Activated naive CD4-positive, alpha-beta T cell treated with anti-CD3 and anti-CD28 coated beads for 36 hours (primary cell): Measurements from ENCODE around the gene ATP2A1. TPM values are rescaled to one million over a fixed set of nuclear protein-coding genes. Genes with fewer than 3 reads are reported as not detected.
"Not testable (repeated sequence)": the region's sequence is repeated elsewhere in the genome, so short reads cannot be mapped to it uniquely, and the experiment has no call there.

Source experiments
- CTCF ChIA-PET: fragments of 350-600 bp; sonication (Branson Sonifier 250); formaldehyde crosslinking; loops from one replicate; lab custom pipeline; 2021; ENCODE audit warnings: antibody characterized with exemption; lab: Charles Lee
- DNase-seq: peaks from one replicate; pipeline ENCODE4 v3.0.0-alpha.2; 2020
- H3K27ac Mint-ChIP-seq: one replicate; pipeline ENCODE4 v1.8.0; 2021; ENCODE audit warnings: mild to moderate bottlenecking, mixed read lengths
- H3K27me3 Mint-ChIP-seq: one replicate; pipeline ENCODE4 v1.8.0; 2021; ENCODE audit warnings: low read depth, mixed read lengths
- H3K36me3 Mint-ChIP-seq: one replicate; pipeline ENCODE4 v1.8.0; 2021; ENCODE audit warnings: low read depth, mixed read lengths
- H3K4me1 Mint-ChIP-seq: one replicate; pipeline ENCODE4 v1.8.0; 2021; ENCODE audit warnings: low read depth, mixed read lengths
- H3K4me3 Mint-ChIP-seq: one replicate; pipeline ENCODE4 v1.8.0; 2021; ENCODE audit warnings: mild to moderate bottlenecking, moderate library complexity, mixed read lengths
- H3K9me3 Mint-ChIP-seq: one replicate; pipeline ENCODE4 v1.8.0; 2021; ENCODE audit warnings: mixed read lengths
- intact Hi-C: fragments of 100-400 bp; cut with micrococcal nuclease; formaldehyde crosslinking; loops from one replicate; pipeline ENCODE4 v1.15.1; 2023
- total RNA-seq, 2 experiments: library from RNA; stranded (reverse); gene quantifications; one replicate each; pipeline ENCODE4 v1.2.3, GENCODE V29; 2021

Gene ATP2A1
- total RNA-seq, 2 experiments from 2014 or later = 4.2 to 5.3 TPM

GRCh38 chr16:28890355-28890754 is 12.1 kb downstream of the ATP2A1 start:
- CTCF ChIA-PET = interaction anchor here (1.2 to 1.6 kb wide), 2 partner anchors 12 to 54 kb away, joined by 4 to 6 read pairs; no protein-coding TSS in a partner anchor
- H3K36me3 Mint-ChIP-seq, intact Hi-C loops, H3K4me3 Mint-ChIP-seq, DNase-seq, H3K4me1 Mint-ChIP-seq, H3K27ac Mint-ChIP-seq, H3K27me3 Mint-ChIP-seq, H3K9me3 Mint-ChIP-seq: not testable (repeated sequence)

GRCh38 chr16:28891964-28892890 is 13.9 kb downstream of the ATP2A1 start:
- CTCF ChIA-PET = no interaction called here
- DNase-seq = no peak
- Mint-ChIP-seq H3K36me3 (no peaks in the 10 kb centered on the region), H3K4me1 (no peaks in the 10 kb centered on the region), H3K4me3 (no peak overlapping the region), H3K27ac (no peak overlapping the region), H3K9me3 (no peaks in the 10 kb centered on the region), H3K27me3 (no peaks in the 10 kb centered on the region)
- intact Hi-C loops = no loop called here

GRCh38 chr16:28893291-28893690 is 15.0 kb downstream of the ATP2A1 start:
- Mint-ChIP-seq H3K36me3 (no peaks in the 10 kb centered on the region), H3K27ac (no peak overlapping the region), H3K4me3 (no peak overlapping the region), H3K27me3 (no peaks in the 10 kb centered on the region), H3K4me1 (no peaks in the 10 kb centered on the region), H3K9me3 (no peaks in the 10 kb centered on the region)
- DNase-seq = no peak
- intact Hi-C loops = no loop called here
- CTCF ChIA-PET = interaction anchor here (0.7 kb wide), 1 partner anchor 52 kb away, joined by 4 read pairs; no protein-coding TSS in a partner anchor

- CTCF ChIA-PET = interaction anchor here (0.6 kb wide), 1 partner anchor 21 kb away, joined by 5 read pairs; no protein-coding TSS in a partner anchor
- intact Hi-C loops = no loop called here
- Mint-ChIP-seq H3K4me3 (no peak overlapping the region), H3K9me3 (no peaks in the 10 kb centered on the region), H3K36me3 (no peaks in the 10 kb centered on the region), H3K4me1 (no peaks in the 10 kb centered on the region), H3K27me3 (no peaks in the 10 kb centered on the region), H3K27ac (no peak overlapping the region)
- DNase-seq = no peak
Measured at GRCh38 chr16:28895609-28896008, 17.3 kb downstream of the ATP2A1 start.

GRCh38 chr16:28897826-28898225 is 19.5 kb downstream of the ATP2A1 start:
- CTCF ChIA-PET = no interaction called here
- Mint-ChIP-seq H3K36me3 (no peaks in the 10 kb centered on the region), H3K27me3 (no peaks in the 10 kb centered on the region), H3K4me1 (peaks cover 2% of the 10 kb centered on the region), H3K4me3 (no peak overlapping the region), H3K9me3 (no peaks in the 10 kb centered on the region), H3K27ac (no peak overlapping the region)
- no peak for DNase-seq
- intact Hi-C loops = no loop called here

GRCh38 chr16:28898266-28898665 is 20.0 kb downstream of the ATP2A1 start:
- Mint-ChIP-seq H3K36me3 (no peaks in the 10 kb centered on the region), H3K4me3 (no peak overlapping the region), H3K27ac (no peak overlapping the region), H3K9me3 (no peaks in the 10 kb centered on the region), H3K4me1 (peaks cover 3% of the 10 kb centered on the region), H3K27me3 (no peaks in the 10 kb centered on the region)
- CTCF ChIA-PET = no interaction called here
- no peak for DNase-seq
- intact Hi-C loops = no loop called here

GRCh38 chr16:28898942-28899341 is 20.7 kb downstream of the ATP2A1 start:
- DNase-seq = no peak
- Mint-ChIP-seq H3K36me3 (no peaks in the 10 kb centered on the region), H3K27me3 (no peaks in the 10 kb centered on the region), H3K4me3 (no peak overlapping the region), H3K27ac (no peak overlapping the region), H3K4me1 (peaks cover 3% of the 10 kb centered on the region), H3K9me3 (no peaks in the 10 kb centered on the region)
- intact Hi-C loops = no loop called here
- CTCF ChIA-PET = no interaction called here

GRCh38 chr16:28899882-28900590 is 21.7 kb downstream of the ATP2A1 start:
- CTCF ChIA-PET = interaction anchor here (0.6 to 0.7 kb wide), 3 partner anchors 22 to 1712 kb away, joined by 3 read pairs; no protein-coding TSS in a partner anchor
- no peak overlapping the region for H3K4me3 Mint-ChIP-seq
- H3K4me1 Mint-ChIP-seq = peaks cover 3% of the 10 kb centered on the region
- H3K27ac Mint-ChIP-seq = no peak overlapping the region
- intact Hi-C loops = no loop called here
- H3K9me3 Mint-ChIP-seq = no peaks in the 10 kb centered on the region
- DNase-seq = no peak
- no peaks in the 10 kb centered on the region for H3K27me3 Mint-ChIP-seq
- no peaks in the 10 kb centered on the region for H3K36me3 Mint-ChIP-seq

- H3K27me3 Mint-ChIP-seq = no peaks in the 10 kb centered on the region
- no peak overlapping the region for H3K27ac Mint-ChIP-seq
- H3K36me3 Mint-ChIP-seq = no peaks in the 10 kb centered on the region
- intact Hi-C loops = no loop called here
- no peaks in the 10 kb centered on the region for H3K9me3 Mint-ChIP-seq
- H3K4me1 Mint-ChIP-seq = peaks cover 3% of the 10 kb centered on the region
- H3K4me3 Mint-ChIP-seq = no peak overlapping the region
- no peak for DNase-seq
- CTCF ChIA-PET = interaction anchor here (0.6 to 0.7 kb wide), 3 partner anchors 21 to 1711 kb away, joined by 3 read pairs; no protein-coding TSS in a partner anchor
Measured at GRCh38 chr16:28900601-28901000, 22.3 kb downstream of the ATP2A1 start.

- no peaks in the 10 kb centered on the region for H3K36me3 Mint-ChIP-seq
- H3K4me1 Mint-ChIP-seq = peaks cover 3% of the 10 kb centered on the region
- H3K9me3 Mint-ChIP-seq = no peaks in the 10 kb centered on the region
- no peak for DNase-seq
- no peak overlapping the region for H3K4me3 Mint-ChIP-seq
- H3K27me3 Mint-ChIP-seq = no peaks in the 10 kb centered on the region
- no peak overlapping the region for H3K27ac Mint-ChIP-seq
- CTCF ChIA-PET = interaction anchor here (0.8 to 1.4 kb wide), 3 partner anchors 12 to 45 kb away, joined by 3 to 6 read pairs (median 4); no protein-coding TSS in a partner anchor
- intact Hi-C loops = no loop called here
Measured at GRCh38 chr16:28901862-28902261, 23.6 kb downstream of the ATP2A1 start.

GRCh38 chr16:28902909-28903308 is 24.6 kb downstream of the ATP2A1 start:
- no peak for DNase-seq
- no peak overlapping the region for H3K27ac Mint-ChIP-seq
- no peaks in the 10 kb centered on the region for H3K9me3 Mint-ChIP-seq
- CTCF ChIA-PET = no interaction called here
- H3K36me3 Mint-ChIP-seq = no peaks in the 10 kb centered on the region
- peaks cover 3% of the 10 kb centered on the region for H3K4me1 Mint-ChIP-seq
- H3K27me3 Mint-ChIP-seq = no peaks in the 10 kb centered on the region
- no peak overlapping the region for H3K4me3 Mint-ChIP-seq
- intact Hi-C loops = no loop called here

- Mint-ChIP-seq H3K27me3 (no peaks in the 10 kb centered on the region), H3K36me3 (no peaks in the 10 kb centered on the region), H3K4me1 (peaks cover 3% of the 10 kb centered on the region), H3K4me3 (no peak overlapping the region), H3K9me3 (no peaks in the 10 kb centered on the region), H3K27ac (no peak overlapping the region)
- DNase-seq = no peak
- intact Hi-C loops = no loop called here
- CTCF ChIA-PET = no interaction called here
Measured at GRCh38 chr16:28903344-28904042, 25.2 kb downstream of the ATP2A1 start.
